Measurements from ENCODE around the gene SLC39A10. TPM values are rescaled to one million over a fixed set of nuclear protein-coding genes. Genes with fewer than 3 reads are reported as not detected.

The SLC39A10 gene
- total and polyA plus RNA-seq, 9 of the 15 experiments (the other 6 are each of a cell fraction or from before 2014, with no cell fraction given): 12.5 to 40.1 (median 23.1) TPM

DNA sequence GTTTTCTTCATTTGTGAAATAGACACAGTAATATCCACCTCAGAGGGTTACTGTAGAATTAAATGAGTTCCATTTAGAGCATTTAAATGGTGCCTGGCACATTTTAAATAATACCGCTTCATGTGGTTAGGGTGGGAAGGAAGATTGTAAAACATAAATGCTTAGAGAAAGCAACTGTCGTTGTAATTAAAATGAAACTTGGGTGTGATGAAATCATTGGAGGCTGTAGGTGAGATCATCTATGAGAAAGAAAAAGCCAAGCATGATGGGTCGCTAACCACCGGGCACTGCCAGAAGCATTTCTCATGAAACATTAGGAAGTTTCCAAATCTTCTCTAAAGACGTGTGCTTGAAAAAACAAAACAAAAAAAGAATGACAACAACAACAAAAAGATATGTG lies 8.2 kb upstream of the SLC39A10 start:
- WGBS (ENCODE audit: insufficient coverage, low coverage, missing lambda C conversion rate): 88% methylated on average over 4 of the region's 5 CpGs
- ChIA-PET CTCF (ENCODE audit: low intra/inter-chr PET ratio) (no interaction called here), POLR2A (no interaction called here)
- Histone ChIP-seq H3K9ac (ENCODE audit: insufficient read depth in 1 of 2, low read depth in 2 of 2, low read length in 2 of 2) (no peak overlapping the region), H3K79me2 (ENCODE audit: control insufficient read depth, insufficient read depth, low read length) (no peaks in the 10 kb centered on the region), H3K4me1 (replicated peaks in 1 of 2; ENCODE audit: control insufficient read depth in 2 of 2, insufficient read depth in 2 of 2, low read length in 2 of 2) (peaks cover 4 to 14% of the 10 kb centered on the region in 2 experiments; a peak in 3 of 5 replicates), H2AFZ (ENCODE audit: low read depth, low read length) (0 out of 2 replicates have a peak overlapping the region, but pooled peaks have one; percentile 14), H3K9me3 (replicated peaks; ENCODE audit: control insufficient read depth, insufficient read depth, low read depth, low read length) (no peaks in the 10 kb centered on the region), H3K27ac (ENCODE audit: extremely low read depth, low read depth, low read length) (no peak overlapping the region), H4K20me1 (replicated peaks; ENCODE audit: control insufficient read depth, insufficient read depth, low read length) (no peaks in the 10 kb centered on the region), H3K4me3 (no peak overlapping the region), H3K9me1 (ENCODE audit: control insufficient read depth, insufficient read depth, low read length) (no peaks in the 10 kb centered on the region), H3K27me3 (ENCODE audit: control insufficient read depth in 2 of 2, insufficient read depth in 2 of 2, low read length in 2 of 2) (no peaks in the 10 kb centered on the region), H3K4me2 (ENCODE audit: insufficient read depth, low read length) (no peak overlapping the region), H3K36me3 (ENCODE audit: control insufficient read depth, insufficient read depth, low read length) (no peaks in the 10 kb centered on the region)
- BruUV-seq (replicated peaks): no TSS peak
- in situ Hi-C loops (cut with MboI): no loop called here
- FAIRE-seq (no peak), DNase-seq (ENCODE audit: extremely low read depth in 1 of 4, low spot score in 3 of 4) (no peak), ATAC-seq (no peak)
- TF ChIP-seq ILF3 (IDR thresholded peaks at IDR 0.05; ENCODE audit: borderline replicate concordance) (no peak), STAG1 (CRISPR knock-in tag; IDR thresholded peaks at IDR 0.05; ENCODE audit: borderline replicate concordance) (no peak), POLR2A (conservative IDR thresholded peaks at IDR 0.05) (no peak)
- TF ChIP-seq, protein P1, sequence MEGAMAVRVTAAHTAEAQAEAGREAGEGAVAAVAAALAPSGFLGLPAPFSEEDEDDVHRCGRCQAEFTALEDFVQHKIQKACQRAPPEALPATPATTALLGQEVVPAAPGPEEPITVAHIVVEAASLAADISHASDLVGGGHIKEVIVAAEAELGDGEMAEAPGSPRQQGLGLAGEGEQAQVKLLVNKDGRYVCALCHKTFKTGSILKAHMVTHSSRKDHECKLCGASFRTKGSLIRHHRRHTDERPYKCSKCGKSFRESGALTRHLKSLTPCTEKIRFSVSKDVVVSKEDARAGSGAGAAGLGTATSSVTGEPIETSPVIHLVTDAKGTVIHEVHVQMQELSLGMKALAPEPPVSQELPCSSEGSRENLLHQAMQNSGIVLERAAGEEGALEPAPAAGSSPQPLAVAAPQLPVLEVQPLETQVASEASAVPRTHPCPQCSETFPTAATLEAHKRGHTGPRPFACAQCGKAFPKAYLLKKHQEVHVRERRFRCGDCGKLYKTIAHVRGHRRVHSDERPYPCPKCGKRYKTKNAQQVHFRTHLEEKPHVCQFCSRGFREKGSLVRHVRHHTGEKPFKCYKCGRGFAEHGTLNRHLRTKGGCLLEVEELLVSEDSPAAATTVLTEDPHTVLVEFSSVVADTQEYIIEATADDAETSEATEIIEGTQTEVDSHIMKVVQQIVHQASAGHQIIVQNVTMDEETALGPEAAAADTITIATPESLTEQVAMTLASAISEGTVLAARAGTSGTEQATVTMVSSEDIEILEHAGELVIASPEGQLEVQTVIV (CRISPR knock-in tag; IDR thresholded peaks at IDR 0.05; ENCODE audit: borderline replicate concordance): no peak
- TF ChIP-seq, protein P2, sequence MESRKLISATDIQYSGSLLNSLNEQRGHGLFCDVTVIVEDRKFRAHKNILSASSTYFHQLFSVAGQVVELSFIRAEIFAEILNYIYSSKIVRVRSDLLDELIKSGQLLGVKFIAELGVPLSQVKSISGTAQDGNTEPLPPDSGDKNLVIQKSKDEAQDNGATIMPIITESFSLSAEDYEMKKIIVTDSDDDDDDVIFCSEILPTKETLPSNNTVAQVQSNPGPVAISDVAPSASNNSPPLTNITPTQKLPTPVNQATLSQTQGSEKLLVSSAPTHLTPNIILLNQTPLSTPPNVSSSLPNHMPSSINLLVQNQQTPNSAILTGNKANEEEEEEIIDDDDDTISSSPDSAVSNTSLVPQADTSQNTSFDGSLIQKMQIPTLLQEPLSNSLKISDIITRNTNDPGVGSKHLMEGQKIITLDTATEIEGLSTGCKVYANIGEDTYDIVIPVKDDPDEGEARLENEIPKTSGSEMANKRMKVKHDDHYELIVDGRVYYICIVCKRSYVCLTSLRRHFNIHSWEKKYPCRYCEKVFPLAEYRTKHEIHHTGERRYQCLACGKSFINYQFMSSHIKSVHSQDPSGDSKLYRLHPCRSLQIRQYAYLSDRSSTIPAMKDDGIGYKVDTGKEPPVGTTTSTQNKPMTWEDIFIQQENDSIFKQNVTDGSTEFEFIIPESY (CRISPR knock-in tag; IDR thresholded peaks at IDR 0.05): no peak
- intact Hi-C loops (cut with micrococcal nuclease): no loop called here

Data from K562 (cell line).